GM12873 (cell line): Measurements from ENCODE around the gene NUP50.

Source experiments
- CTCF ChIP-seq: IDR thresholded peaks from 2 replicates; pipeline ENCODE4 v1.5.1; 2012; ENCODE audit warnings: low read depth, mild to moderate bottlenecking, moderate library complexity, low read length, control low read depth; ENCODE audit not compliant: insufficient read depth; ENCODE audit errors: missing control alignments

The NUP50 gene

DNA sequence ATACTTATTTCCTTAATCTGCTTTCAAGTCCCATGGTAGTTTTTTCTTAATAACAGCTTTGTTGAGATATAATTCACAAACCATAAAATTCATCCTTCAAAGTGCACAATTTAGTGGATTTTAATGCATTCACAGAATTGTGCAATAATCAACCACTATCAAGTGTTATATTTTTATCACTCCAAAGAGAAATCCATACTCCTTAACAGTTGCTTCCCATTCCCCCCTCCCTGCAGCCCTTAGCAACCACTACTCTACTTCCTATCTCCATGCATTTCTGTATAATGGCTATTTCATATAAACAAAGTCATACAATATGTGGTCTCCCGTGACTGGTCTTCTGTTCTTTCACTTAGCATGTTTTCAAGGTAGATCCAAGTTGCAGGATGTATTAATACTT is 18.8 kb upstream of the NUP50 start:
- TF ChIP-seq CTCF = no peak

DNA sequence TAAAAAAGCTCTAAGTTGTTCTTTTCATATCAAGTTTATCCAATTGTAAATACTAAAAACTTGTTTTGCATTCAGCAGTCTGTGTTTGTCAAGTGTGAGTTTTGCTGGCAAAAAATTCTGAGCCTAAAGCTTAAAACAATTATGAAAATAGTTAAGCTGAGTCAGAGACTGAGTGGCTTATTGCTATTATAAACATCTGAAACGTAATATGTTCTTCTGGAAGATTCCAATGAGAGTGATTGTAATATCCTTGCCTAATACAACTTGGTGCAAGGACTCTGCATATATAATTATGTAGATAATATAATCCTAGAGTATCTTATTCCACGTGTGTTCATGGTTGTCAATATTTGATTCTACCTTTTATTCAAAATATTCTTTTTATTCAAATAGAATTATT is 14.1 kb upstream of the NUP50 start:
- TF ChIP-seq CTCF = no peak

GRCh38 chr22:45150139-45150538 is 13.6 kb upstream of the NUP50 start:
- no peak for TF ChIP-seq CTCF

GRCh38 chr22:45151503-45151902 is 12.2 kb upstream of the NUP50 start:
- no peak for TF ChIP-seq CTCF

DNA sequence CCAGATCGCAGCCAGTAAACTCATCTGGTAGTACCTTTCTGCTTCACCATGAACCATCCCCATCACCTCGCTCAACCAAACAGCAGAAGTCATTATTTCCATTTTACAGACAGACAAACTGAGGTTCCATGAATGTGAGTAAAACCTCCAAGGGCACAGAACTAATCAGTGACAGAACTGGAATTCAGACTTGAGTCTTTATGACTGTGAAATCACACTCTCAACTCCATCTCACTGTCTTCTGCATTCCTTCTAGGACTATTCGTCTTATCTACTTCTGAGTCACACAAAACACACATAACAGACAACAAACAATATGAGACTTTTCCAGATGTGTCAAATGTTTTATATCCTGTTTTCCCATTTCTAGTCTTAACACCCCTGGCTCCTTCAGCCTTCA is 9.3 kb upstream of the NUP50 start:
- TF ChIP-seq CTCF = no peak

- TF ChIP-seq CTCF = no peak
Measured at GRCh38 chr22:45155050-45155840, 8.5 kb upstream of the NUP50 start.

GRCh38 chr22:45157907-45158306 is 5.8 kb upstream of the NUP50 start:
- TF ChIP-seq CTCF = no peak
